PFSK-1 (cell line): Measurements from ENCODE around the gene AGRN.

ENCODE experiments used
- FOXP2 ChIP-seq: optimal IDR thresholded peaks from 2 replicates; pipeline ENCODE3; 2011; ENCODE audit warnings: borderline replicate concordance, control low read depth, inconsistent platforms; ENCODE audit not compliant: insufficient read depth; ENCODE audit errors: extremely low read length, extremely low read depth
- POLR2AphosphoS5 ChIP-seq: IDR thresholded peaks from 2 replicates; pipeline ENCODE4 v1.6.1; 2012; ENCODE audit warnings: low read depth, mild to moderate bottlenecking, control low read depth, low read length, moderate library complexity
- REST ChIP-seq, 2 experiments: IDR thresholded peaks; 2 replicates each; pipeline versions ENCODE4 v1.6.1 to v1.8.0; 2011 to 2012; ENCODE audit warnings: low read depth in 2 of 2, low read length in 2 of 2, control low read depth in 1 of 2, inconsistent platforms in 1 of 2, mild to moderate bottlenecking in 1 of 2, moderate library complexity in 1 of 2; ENCODE audit not compliant: insufficient read depth in 1 of 2
- SIN3A ChIP-seq: IDR thresholded peaks from 2 replicates; pipeline ENCODE4 v1.6.1; 2012; ENCODE audit warnings: mild to moderate bottlenecking, low read length, moderate library complexity, borderline replicate concordance; ENCODE audit not compliant: insufficient read depth
- TAF1 ChIP-seq: IDR thresholded peaks from 2 replicates; pipeline ENCODE4 v1.6.1; 2012; ENCODE audit warnings: low read length, control low read depth, borderline replicate concordance; ENCODE audit not compliant: insufficient read depth

DNA sequence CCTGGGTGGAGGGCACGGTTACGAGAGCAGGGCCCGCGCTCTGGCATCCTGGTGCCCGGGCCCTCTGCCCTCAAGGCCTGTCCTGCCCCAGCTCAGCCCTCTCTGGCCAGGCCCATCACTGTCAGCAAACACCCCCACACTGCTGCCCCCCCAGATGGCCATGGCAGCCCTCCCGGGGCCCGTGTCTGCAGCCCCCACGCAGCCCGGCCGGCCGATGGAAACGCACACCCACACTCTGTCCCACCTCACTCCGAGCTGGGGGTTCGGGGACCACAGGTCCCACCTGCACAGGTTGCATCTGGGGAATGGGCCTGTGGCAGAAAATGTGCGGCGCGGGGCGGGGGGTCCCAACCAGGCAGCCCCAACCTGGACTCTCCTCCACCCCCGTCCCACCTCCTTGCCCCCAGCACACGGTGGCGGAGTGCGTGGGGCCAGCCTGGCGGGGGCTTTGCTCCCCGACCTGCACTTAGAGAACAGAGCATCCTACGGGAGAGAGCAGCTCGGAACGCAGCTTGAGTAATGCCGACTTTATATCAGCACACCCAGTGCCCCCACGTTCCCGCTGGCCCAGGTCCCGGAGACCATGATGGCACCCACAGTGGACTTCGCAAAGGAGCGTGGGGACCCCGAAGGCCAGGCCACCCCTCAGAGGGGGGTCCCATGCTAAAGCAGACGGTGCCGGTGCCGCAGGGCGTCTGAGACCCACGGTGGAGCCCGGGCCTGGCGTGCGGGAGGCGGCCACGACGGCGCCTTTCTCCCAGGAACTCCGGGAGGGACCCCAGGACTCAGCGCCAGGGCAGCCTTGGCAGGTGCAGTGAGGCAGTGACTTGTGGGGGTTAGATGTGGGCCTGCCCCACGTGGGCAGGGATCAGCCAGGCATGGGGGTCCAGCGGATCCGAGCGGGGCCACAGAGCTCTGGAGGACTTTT, 61.7 kb downstream of the AGRN start:
- TF ChIP-seq REST (IDR thresholded peaks at IDR 0.05; ENCODE audit: insufficient read depth in 1 of 2, low read depth in 2 of 2, low read length in 2 of 2) = no peak
- no peak for TF ChIP-seq POLR2AphosphoS5
- TF ChIP-seq SIN3A = no peak
- no peak for TF ChIP-seq TAF1
- TF ChIP-seq FOXP2 = no peak
